Esophagus (tissue), 2 donors: ENCODE results near the gene NXPH4. TPM values are rescaled to one million over a fixed set of nuclear protein-coding genes. Genes with fewer than 3 reads are reported as not detected.
A peak's percentile ranks its signal among the peaks of the same experiment; 100 is the strongest.

Source experiments
- H3K27ac ChIP-seq, 2 donors: one replicate each; pipeline ENCODE4 v1.5.1; 2013; ENCODE audit warnings: low read depth in 2 of 2, mild to moderate bottlenecking in 2 of 2, inconsistent platforms in 1 of 2, low read length in 1 of 2, moderate library complexity in 1 of 2
- H3K27me3 ChIP-seq, 2 donors: one replicate each; pipeline ENCODE4 v1.6.1; 2013; ENCODE audit warnings: low read length in 2 of 2, control low read depth in 1 of 2, mild to moderate bottlenecking in 1 of 2; ENCODE audit not compliant: insufficient read depth in 2 of 2, control insufficient read depth in 1 of 2
- H3K36me3 ChIP-seq, 2 donors: one replicate each; pipeline ENCODE4 v1.6.1; 2013; ENCODE audit warnings: low read length in 1 of 2; ENCODE audit not compliant: control insufficient read depth in 2 of 2, insufficient read depth in 2 of 2
- H3K4me1 ChIP-seq, 2 donors: one replicate each; pipeline ENCODE4 v1.6.1; 2013; ENCODE audit warnings: low read length in 1 of 2; ENCODE audit not compliant: control insufficient read depth in 2 of 2, insufficient read depth in 2 of 2
- H3K4me3 ChIP-seq, 2 donors: one replicate each; pipeline ENCODE4 v1.5.1; 2013; ENCODE audit warnings: low read length in 2 of 2, mild to moderate bottlenecking in 2 of 2, low read depth in 1 of 2, moderate library complexity in 1 of 2
- H3K9me3 ChIP-seq, 2 donors: one replicate each; pipeline ENCODE4 v1.6.1; 2013; ENCODE audit warnings: mild to moderate bottlenecking in 2 of 2, low read depth in 1 of 2, low read length in 1 of 2, moderate library complexity in 1 of 2; ENCODE audit not compliant: control insufficient read depth in 2 of 2, insufficient read depth in 1 of 2
- WGBS, 2 donors: extraction: QIAGEN DNeasy Blood & Tissue Kit; methylation state at CpG; one replicate each; pipeline ENCODE4 v1.1.7; 2013; 5-methylcytosine and 5-hydroxymethylcytosine counted together
- polyA plus RNA-seq, 2 donors: library from polyadenylated mRNA; stranded (reverse); fragments of 200-250 nt; gene quantifications; one replicate each; pipeline ENCODE4 v1.2.3, GENCODE V29; 2013
- donor health status: healthy with polysubstance abuse.
- donor health status: Bipolar disorder and iron deficiency.

The NXPH4 gene
- polyA plus RNA-seq, 2 donors: 0.73 to 1.3 TPM

- Histone ChIP-seq H3K4me1 (peaks cover 14 to 55% of the 10 kb centered on the region in 2 donors), H3K27me3 (peaks cover 0 to 9% of the 10 kb centered on the region in 2 donors), H3K4me3 (peak overlapping the region; percentile 16 to 45), H3K36me3 (peaks cover 0 to 12% of the 10 kb centered on the region in 2 donors), H3K27ac (no peak overlapping the region), H3K9me3 (no peaks in the 10 kb centered on the region)
- 5 to 6% methylated on average over 60 to 63 of the region's 63 CpGs for WGBS, 2 donors
Observed at GRCh38 chr12:57237932-57238853, 21.6 kb downstream of the NXPH4 start.

DNA sequence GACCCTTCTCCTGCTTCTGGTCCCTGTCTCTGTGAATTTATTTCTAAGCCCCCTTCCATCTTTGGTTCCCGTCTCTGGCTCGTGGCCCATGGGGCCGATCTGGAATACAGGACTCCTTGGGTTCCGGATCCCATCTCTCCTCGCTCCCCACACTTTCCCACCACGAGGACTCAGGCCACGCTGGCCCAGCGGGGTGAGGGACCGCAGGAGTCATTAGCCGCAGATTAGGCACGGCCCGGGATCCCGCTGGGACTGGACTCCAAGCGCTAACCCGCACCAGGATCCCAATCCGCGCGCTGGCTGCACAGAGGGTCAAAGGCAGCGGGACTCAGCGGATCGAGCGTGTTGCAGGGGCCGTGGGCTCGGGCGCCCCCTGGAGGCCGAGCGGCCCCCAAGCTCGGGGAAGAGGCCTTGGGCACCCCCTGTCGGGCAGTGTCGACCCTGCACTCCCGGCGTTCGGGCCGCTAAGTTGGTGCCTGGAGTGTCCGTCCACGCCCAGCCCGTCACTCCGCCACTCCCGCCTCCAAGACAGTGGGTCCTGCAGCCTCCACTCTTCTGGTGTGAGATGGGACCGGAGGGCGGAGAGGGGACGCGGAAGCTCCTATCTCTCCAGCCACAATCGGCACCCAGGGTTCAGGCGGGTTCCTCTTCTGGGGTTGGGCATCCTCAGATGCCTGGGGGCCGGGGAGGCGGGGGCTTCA, 22.4 kb downstream of the NXPH4 start:
- Histone ChIP-seq H3K4me1 (peaks cover 14 to 52% of the 10 kb centered on the region in 2 donors), H3K9me3 (no peaks in the 10 kb centered on the region), H3K36me3 (peaks cover 0 to 4% of the 10 kb centered on the region in 2 donors), H3K27ac (no peak overlapping the region), H3K27me3 (peaks cover 0 to 9% of the 10 kb centered on the region in 2 donors), H3K4me3 (peak overlapping the region; percentile 16 to 45)
- 1 to 2% methylated on average over 46 to 47 of the region's 47 CpGs for WGBS, 2 donors

- Histone ChIP-seq H3K27ac (no peak overlapping the region), H3K27me3 (peaks cover 0 to 9% of the 10 kb centered on the region in 2 donors), H3K36me3 (peaks cover 0 to 2% of the 10 kb centered on the region in 2 donors), H3K4me1 (peaks cover 14 to 50% of the 10 kb centered on the region in 2 donors), H3K9me3 (no peaks in the 10 kb centered on the region), H3K4me3 (peak overlapping the region; percentile 23 to 43)
- WGBS, 2 donors: 2 to 3% methylated on average over 14 of the region's 14 CpGs
Observed at GRCh38 chr12:57239587-57240065, 23.0 kb downstream of the NXPH4 start.

DNA sequence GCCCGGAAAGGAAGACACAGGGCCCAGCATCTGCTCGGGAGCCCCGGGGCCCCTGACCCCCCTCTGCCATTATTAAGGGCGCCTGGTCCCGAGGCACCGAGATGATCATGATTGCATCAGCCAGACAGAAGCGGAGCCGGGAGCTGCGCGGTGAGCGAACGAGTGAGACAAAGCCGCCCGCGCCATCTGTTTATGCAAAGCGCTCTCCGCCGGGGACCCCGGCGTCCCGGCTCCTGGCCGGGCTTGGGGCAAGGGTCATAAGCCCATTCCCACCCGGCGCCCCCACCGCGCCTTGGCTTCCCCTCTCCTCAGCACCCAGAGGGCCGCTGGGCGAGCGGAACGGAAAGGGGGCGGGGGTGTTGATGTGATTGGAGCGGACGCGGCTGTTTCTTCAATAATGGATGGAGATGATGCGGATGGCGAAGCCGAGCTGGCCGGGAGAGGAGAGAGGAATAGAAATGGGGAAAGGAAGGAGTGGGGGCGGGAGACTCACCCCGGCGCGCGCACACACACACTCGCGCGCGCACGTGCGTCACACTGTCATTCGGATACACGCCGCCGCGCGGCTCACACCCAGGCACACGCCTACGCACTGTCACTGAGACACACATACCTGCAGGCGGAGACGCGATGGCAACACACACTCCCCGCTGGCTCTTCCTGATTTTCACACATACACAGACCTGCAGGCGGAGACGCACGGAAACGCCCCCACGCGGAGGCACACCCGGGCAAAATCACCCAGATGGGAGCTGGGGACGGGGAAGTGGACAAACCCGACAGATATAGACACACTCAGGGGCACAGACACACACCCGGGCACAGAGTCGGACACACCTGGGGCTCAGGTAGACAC, 23.7 kb downstream of the NXPH4 start:
- H3K27ac ChIP-seq: peak overlapping the region in 1 of 2 donors; percentile 6
- peaks cover 0 to under 1% of the 10 kb centered on the region in 2 donors for H3K36me3 ChIP-seq
- H3K27me3 ChIP-seq: peaks cover 0 to 9% of the 10 kb centered on the region in 2 donors
- peak overlapping the region; percentile 23 to 43 for H3K4me3 ChIP-seq
- no peaks in the 10 kb centered on the region for H3K9me3 ChIP-seq
- WGBS, 2 donors: 1% methylated on average over 68 to 72 of the region's 72 CpGs
- peaks cover 14 to 46% of the 10 kb centered on the region in 2 donors for H3K4me1 ChIP-seq

DNA sequence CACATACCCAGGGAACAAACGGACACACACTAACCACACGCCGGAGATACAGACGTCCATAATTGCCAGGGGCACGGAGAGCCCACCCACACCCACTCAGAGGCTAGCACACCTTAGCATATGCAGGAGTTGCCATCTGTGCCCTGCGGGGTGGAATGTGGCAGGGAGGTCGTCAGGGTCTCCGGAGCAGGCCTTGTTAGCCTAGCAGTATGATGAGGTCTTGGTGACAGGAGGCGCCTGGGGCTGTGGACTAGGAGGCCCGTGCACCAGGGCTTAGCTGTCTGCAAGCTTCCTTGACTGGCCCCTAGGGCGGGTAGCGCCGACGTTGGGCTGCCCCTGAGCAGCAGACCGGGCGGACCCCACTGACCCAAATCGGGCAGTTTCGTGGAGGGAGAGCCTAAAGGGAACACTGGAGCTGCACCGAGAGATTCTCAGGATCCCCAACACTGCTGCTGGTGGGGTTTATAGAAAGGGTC, 24.4 kb downstream of the NXPH4 start:
- no peaks in the 10 kb centered on the region for H3K36me3 ChIP-seq
- 13 to 16% methylated on average over 19 of the region's 19 CpGs for WGBS, 2 donors
- no peak overlapping the region for H3K4me3 ChIP-seq
- H3K4me1 ChIP-seq: peaks cover 14 to 43% of the 10 kb centered on the region in 2 donors
- H3K27me3 ChIP-seq: peaks cover 0 to 9% of the 10 kb centered on the region in 2 donors
- H3K9me3 ChIP-seq: no peaks in the 10 kb centered on the region
- peak overlapping the region in 1 of 2 donors; percentile 5 for H3K27ac ChIP-seq

GRCh38 chr12:57241402-57242310, 25.1 kb downstream of the NXPH4 start:
- H3K27me3 ChIP-seq: peaks cover 0 to 9% of the 10 kb centered on the region in 2 donors
- no peaks in the 10 kb centered on the region for H3K36me3 ChIP-seq
- no peak overlapping the region for H3K4me3 ChIP-seq
- H3K9me3 ChIP-seq: no peaks in the 10 kb centered on the region
- no peak overlapping the region for H3K27ac ChIP-seq
- H3K4me1 ChIP-seq: peaks cover 14 to 38% of the 10 kb centered on the region in 2 donors
- 9 to 10% methylated on average over 48 of the region's 48 CpGs for WGBS, 2 donors

DNA sequence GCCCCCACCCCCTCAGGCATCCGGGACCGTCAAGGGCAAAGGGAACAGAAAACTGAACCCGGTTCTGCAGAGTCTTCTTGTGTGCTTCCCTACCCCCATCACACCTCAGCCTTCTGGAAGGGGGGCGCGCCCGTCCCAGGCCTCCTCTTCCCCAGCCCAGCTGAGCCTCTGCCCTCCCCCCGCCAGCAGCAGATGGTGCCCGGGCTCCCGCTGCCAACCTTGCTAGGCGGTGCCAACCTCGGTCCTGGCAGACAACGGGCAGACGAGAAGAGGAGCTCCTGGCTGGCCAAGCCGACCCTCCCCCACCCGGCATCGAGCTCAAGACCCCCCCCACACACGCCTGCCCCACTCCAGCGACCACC, 25.7 kb downstream of the NXPH4 start:
- H3K4me1 ChIP-seq: peaks cover 14 to 32% of the 10 kb centered on the region in 2 donors
- no peaks in the 10 kb centered on the region for H3K36me3 ChIP-seq
- H3K4me3 ChIP-seq: peak overlapping the region in 1 of 2 donors; percentile 23
- WGBS, 2 donors: 1 to 3% methylated on average over 12 to 18 of the region's 18 CpGs
- H3K9me3 ChIP-seq: no peaks in the 10 kb centered on the region
- H3K27me3 ChIP-seq: peaks cover 0 to 9% of the 10 kb centered on the region in 2 donors
- no peak overlapping the region for H3K27ac ChIP-seq

- no peaks in the 10 kb centered on the region for H3K9me3 ChIP-seq
- no peaks in the 10 kb centered on the region for H3K36me3 ChIP-seq
- no peak overlapping the region for H3K27ac ChIP-seq
- H3K4me3 ChIP-seq: peak overlapping the region in 1 of 2 donors; percentile 23
- H3K27me3 ChIP-seq: peaks cover 0 to 9% of the 10 kb centered on the region in 2 donors
- peaks cover 14 to 31% of the 10 kb centered on the region in 2 donors for H3K4me1 ChIP-seq
- WGBS, 2 donors: 1 to 2% methylated on average over 45 of the region's 45 CpGs
Observed at GRCh38 chr12:57242691-57243454, 26.3 kb downstream of the NXPH4 start.
